Right ventricle myocardium superior (tissue), 1 donor: ENCODE data around the gene UFSP2. TPM values are rescaled to one million over a fixed set of nuclear protein-coding genes. Genes with fewer than 3 reads are reported as not detected.
A peak's percentile ranks its signal among the peaks of the same experiment; 100 is the strongest.

Experiments used
- ATAC-seq: fragments of 200-7000 bp; cut with Tn5 transposase; one replicate; pipeline ENCODE4 v1.9.1; 2020; ENCODE audit warnings: mild to moderate bottlenecking; ENCODE audit not compliant: poor library complexity
- DNase-seq: peaks from one replicate; pipeline ENCODE4 v3.0.0-alpha.2; 2020
- intact Hi-C: fragments of 100-400 bp; cut with DNase I; formaldehyde crosslinking; loops from one replicate; pipeline ENCODE4 v1.11.2; 2022
- total RNA-seq: library from RNA; stranded (reverse); fragmentation: NEBNext Ultra II Directional; extraction: Animal tissue kit (Norgen Biotek cat#: 25700); gene quantifications from one replicate; pipeline ENCODE4 v1.2.1, GENCODE V29; 2021
- donor health status: DM: no; HTN: yes; CAD: no; lungs with severe emphysema.

The UFSP2 gene
- total RNA-seq, 1 donor from 2014 or later = 49.4 TPM

- ATAC-seq = no peak
- intact Hi-C loops = loop anchor here (10.0 kb wide), 1 partner anchor 191 kb away; the partner anchor contains the start of genes CFAP97 and SNX25
- no peak for DNase-seq
Measured at GRCh38 chr4:185395238-185395955, 30.4 kb downstream of the UFSP2 start, which contains the start of gene LRP2BP. TSS of gene LRP2BP (minus strand) at chr4:185395924. CDS start at chr4:185378186, 17,738 bp downstream.

- DNase-seq = no peak
- intact Hi-C loops = loop anchor here (10.0 kb wide), 1 partner anchor 190 kb away; the partner anchor contains the start of genes CFAP97 and SNX25
Measured at GRCh38 chr4:185394568-185395237, 31.1 kb downstream of the UFSP2 start.

GRCh38 chr4:185392156-185392555, 33.6 kb downstream of the UFSP2 start:
- no peak for ATAC-seq
- intact Hi-C loops = loop anchor here (10.0 kb wide), 1 partner anchor 187 kb away; the partner anchor contains the start of genes CFAP97 and SNX25
- DNase-seq = no peak

More at GRCh38 chr4:185394568-185395237, 31.1 kb downstream of the UFSP2 start:
- ATAC-seq = no peak

- DNase-seq (no peak), ATAC-seq (no peak)
- intact Hi-C loops = loop anchor here (10.0 kb wide), 1 partner anchor 186 kb away; the partner anchor contains the start of genes CFAP97 and SNX25
Measured at GRCh38 chr4:185390941-185391340, 34.8 kb downstream of the UFSP2 start.

GRCh38 chr4:185387957-185388356, 37.8 kb downstream of the UFSP2 start:
- ATAC-seq = no peak
- intact Hi-C loops = no loop called here
- DNase-seq = no peak

GRCh38 chr4:185384930-185385331, 40.8 kb downstream of the UFSP2 start:
- ATAC-seq (peak; percentile 15), DNase-seq (no peak)
- intact Hi-C loops = no loop called here

DNA sequence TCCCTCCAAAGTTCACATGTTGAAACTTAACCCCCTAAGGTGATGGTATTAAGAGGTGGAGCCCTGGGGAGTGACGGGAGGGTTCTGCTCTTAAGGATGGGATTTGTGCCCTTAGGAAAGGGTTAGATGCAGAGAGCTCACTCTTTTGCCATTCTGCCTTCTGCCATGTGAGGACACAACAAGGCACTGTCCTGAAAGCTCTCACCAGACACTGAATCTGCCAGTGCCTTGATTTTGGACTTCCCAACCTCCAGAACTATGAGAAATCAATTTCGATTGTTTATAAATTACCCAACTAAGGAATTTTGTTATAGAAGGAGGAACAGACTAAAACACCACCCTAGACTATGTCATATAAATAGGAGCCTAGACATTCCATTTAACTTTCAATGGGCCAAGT, 41.7 kb downstream of the UFSP2 start:
- DNase-seq (no peak), ATAC-seq (no peak)

GRCh38 chr4:185383451-185383850, 42.3 kb downstream of the UFSP2 start:
- ATAC-seq (no peak), DNase-seq (no peak)
- intact Hi-C loops = no loop called here

More for the DNA sequence above, 41.7 kb downstream of the UFSP2 start:
- intact Hi-C loops = no loop called here

DNA sequence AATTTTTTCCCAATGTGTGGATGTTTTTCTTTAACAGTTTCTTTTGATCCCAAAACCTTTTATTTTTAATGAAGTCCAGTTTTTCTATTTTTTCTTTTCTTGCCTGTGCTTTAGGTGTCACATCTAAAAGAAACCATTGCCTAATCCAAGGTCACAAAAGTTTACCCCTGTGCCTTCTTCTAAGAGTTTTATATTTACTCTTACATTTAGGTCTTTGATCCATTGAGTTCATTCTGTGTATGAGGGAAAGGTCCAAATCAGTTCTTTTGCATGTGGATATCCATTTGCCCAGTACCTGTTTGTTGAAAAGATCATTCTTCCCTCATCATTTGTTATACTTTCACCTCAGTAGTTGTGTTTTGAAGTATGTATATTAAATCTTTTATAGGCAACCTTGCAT, 43.0 kb downstream of the UFSP2 start:
- intact Hi-C loops = no loop called here

DNA sequence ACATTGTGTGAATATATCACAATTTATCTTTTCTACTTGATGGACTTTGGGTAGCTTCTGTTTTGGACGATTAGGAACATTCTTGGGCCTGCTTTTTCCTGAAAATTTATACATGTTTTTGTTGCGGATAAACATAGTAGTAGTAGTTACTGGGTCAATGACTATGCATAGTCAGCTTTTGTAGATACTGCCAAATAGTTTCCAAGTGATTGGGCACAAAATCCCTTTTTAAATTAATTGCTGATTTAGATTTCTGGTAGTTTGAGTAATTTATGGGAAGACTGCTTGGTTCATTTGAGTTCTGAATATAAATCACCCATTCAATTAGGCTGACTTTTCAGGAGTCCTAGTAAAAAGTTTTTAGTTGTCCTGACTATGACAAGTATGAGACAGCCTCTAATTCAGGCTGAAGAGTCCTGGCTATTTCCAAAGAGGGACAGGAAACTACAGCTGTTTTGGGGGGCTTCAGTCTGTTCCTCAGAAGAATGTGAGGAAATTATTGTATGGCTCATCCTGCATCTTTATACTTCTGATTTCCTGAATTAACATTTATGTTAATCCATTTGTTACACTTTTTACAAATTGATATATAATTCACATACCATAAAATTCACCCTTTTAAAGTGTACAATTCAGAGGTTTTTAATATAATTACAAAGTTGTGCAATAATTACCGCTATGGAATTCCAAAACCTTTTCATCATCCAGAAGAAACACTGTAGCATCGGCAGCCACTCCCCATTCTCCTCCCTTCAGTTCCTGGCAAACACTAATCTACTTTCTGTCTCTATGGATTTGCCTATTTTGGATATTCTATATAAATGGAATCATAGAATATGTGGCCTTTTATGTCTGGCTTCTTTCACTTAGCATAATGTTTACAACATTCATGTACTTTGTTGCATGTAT, 44.2 kb downstream of the UFSP2 start:
- intact Hi-C loops = no loop called here
- DNase-seq = no peak
- ATAC-seq = no peak

More for the DNA sequence above, 43.0 kb downstream of the UFSP2 start:
- DNase-seq (no peak), ATAC-seq (no peak)

- ATAC-seq = no peak
- DNase-seq = no peak
- intact Hi-C loops = no loop called here
Measured at GRCh38 chr4:185380320-185380719, 45.4 kb downstream of the UFSP2 start.

DNA sequence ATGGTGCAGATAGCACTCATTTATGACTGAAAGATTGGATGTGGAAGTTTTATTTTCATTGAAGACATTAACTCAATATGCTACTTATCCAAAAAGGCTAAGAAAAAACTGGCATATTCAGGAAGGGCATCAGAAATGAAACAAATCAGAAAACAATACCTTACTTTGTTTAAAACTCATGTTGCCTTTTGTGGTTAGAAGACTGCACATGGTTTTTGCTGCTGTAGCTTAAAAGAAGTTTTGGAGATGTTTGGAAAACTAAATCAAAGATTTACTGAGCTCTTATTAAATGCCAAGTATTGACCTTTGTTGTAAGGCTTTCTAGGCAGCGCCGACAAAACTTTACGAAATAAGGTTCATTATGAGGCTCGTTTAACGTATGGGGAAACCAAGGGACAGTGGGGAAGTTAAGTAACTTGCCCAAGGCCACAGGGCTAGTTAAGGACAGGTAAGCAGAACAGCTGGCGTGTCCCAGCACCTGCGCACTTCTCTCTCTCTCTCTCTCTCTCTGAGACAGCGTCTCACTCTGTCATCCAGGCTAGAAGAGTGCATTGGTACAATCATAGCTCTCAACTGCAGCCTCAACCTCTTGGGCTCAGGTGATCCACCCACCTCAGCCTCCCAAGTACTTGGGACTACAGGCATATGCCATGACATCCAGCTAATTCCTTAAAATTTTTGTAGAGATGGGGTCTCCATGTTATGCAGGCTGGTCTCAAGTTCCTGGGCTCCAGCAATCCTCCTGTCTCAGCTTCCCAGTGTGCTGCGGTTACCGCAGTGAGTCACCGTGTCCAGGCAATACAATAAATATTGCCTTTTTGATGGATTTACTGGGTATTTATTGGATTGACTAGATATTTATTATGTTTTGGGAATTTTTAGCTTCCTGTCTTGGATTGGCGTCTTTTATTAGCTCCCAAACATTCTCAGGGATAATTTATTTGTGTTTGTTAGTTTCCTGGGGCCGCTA, 46.2 kb downstream of the UFSP2 start:
- DNase-seq (no peak), ATAC-seq (no peak)
- intact Hi-C loops = no loop called here

GRCh38 chr4:185378264-185378663, 47.5 kb downstream of the UFSP2 start:
- no peak for DNase-seq
- intact Hi-C loops = no loop called here
- no peak for ATAC-seq

- intact Hi-C loops = no loop called here
- DNase-seq (no peak), ATAC-seq (no peak)
Measured at GRCh38 chr4:185374573-185374972, 51.2 kb downstream of the UFSP2 start.

GRCh38 chr4:185374027-185374426, 51.7 kb downstream of the UFSP2 start:
- intact Hi-C loops = no loop called here
- ATAC-seq (no peak), DNase-seq (no peak)

- no peak for DNase-seq
- no peak for ATAC-seq
- intact Hi-C loops = no loop called here
Measured at GRCh38 chr4:185371702-185372101, 54.1 kb downstream of the UFSP2 start.

DNA sequence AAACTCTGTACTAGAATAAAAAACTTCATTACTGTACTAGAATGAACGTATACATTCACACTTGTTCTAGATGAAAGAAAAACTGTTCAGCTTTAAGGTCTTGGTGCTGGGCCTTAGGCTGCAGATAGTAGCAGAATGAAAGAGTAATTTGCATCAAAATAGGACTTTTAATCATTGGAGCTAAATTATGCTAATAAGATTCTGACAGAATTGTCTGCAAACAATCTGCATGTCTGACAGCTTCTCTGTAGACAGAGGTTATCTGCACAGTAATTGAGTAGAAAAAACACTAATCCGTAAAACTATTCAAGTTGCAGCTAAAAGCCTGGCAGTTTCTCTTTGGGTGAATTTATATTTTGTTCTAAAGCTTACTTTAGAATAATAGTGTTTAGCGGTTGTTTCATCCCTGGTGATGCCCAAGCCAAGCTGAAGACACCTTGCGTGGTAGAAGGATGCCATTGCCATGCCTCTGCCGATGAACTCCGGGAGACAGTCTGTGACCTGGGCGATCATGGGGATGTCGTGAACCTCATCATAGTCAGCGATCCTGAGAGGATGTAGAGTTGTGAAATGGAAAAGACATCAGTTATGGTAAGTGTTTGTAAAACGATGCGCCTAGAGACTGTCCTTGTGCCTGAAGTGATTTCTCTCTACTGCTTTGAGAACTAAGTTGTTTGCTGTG, 55.4 kb downstream of the UFSP2 start:
- intact Hi-C loops = no loop called here
- ATAC-seq (no peak), DNase-seq (no peak)
